ENCODE results near the gene DEGS2. TPM values are rescaled to one million over a fixed set of nuclear protein-coding genes. Genes with fewer than 3 reads are reported as not detected.

DEGS2 gene
- polyA plus RNA-seq, 1 donor = 1.1 TPM

Other genes starting within 250 kb of the DEGS2 start
- gene EVL, start 94.2 kb downstream of the DEGS2 start, polyA plus RNA-seq (ENCODE audit: insufficient read length) = 59.9 TPM
- 66.4 TPM for gene YY1, start 79.5 kb upstream of the DEGS2 start, polyA plus RNA-seq (ENCODE audit: insufficient read length)
- gene SLC25A29, start 146.8 kb upstream of the DEGS2 start, polyA plus RNA-seq (ENCODE audit: insufficient read length) = 41.0 TPM
- gene SLC25A47, start 163.7 kb upstream of the DEGS2 start, polyA plus RNA-seq (ENCODE audit: insufficient read length) = 0.10 TPM
- 5.8 TPM for gene WDR25, start 216.8 kb upstream of the DEGS2 start, polyA plus RNA-seq (ENCODE audit: insufficient read length)

Data from forelimb muscle (tissue), 1 donor.